Measurements from ENCODE around the gene BANP. TPM values are rescaled to one million over a fixed set of nuclear protein-coding genes. Genes with fewer than 3 reads are reported as not detected.

BANP gene
- total RNA-seq, 1 donor: 15.5 TPM

- no peak for DNase-seq (ENCODE audit: low read depth)
- TF ChIP-seq CTCF (IDR thresholded peaks at IDR 0.05; ENCODE audit: insufficient read depth, low read length): no peak
These were observed 115.7 kb downstream of the BANP start for GRCh38 chr16:88066680-88067529.

GRCh38 chr16:88067530-88068411 is 116.5 kb downstream of the BANP start:
- H3K4me3 ChIP-seq (ENCODE audit: low read depth, low read length): no peak overlapping the region
- DNase-seq (ENCODE audit: low read depth): no peak
- TF ChIP-seq CTCF (IDR thresholded peaks at IDR 0.05; ENCODE audit: insufficient read depth, low read length): no peak

More at GRCh38 chr16:88066680-88067529, 115.7 kb downstream of the BANP start:
- H3K4me3 ChIP-seq (ENCODE audit: low read depth, low read length): no peak overlapping the region

- H3K4me3 ChIP-seq (ENCODE audit: low read depth, low read length): no peak overlapping the region
- no peak for TF ChIP-seq CTCF (IDR thresholded peaks at IDR 0.05; ENCODE audit: insufficient read depth, low read length)
- DNase-seq (ENCODE audit: low read depth): no peak
These were observed 117.5 kb downstream of the BANP start for GRCh38 chr16:88068476-88069396.

GRCh38 chr16:88069397-88070168 is 118.3 kb downstream of the BANP start:
- H3K4me3 ChIP-seq (ENCODE audit: low read depth, low read length): no peak overlapping the region
- DNase-seq (ENCODE audit: low read depth): no peak
- no peak for TF ChIP-seq CTCF (IDR thresholded peaks at IDR 0.05; ENCODE audit: insufficient read depth, low read length)

- TF ChIP-seq CTCF (IDR thresholded peaks at IDR 0.05; ENCODE audit: insufficient read depth, low read length): no peak
- no peak for DNase-seq (ENCODE audit: low read depth)
- no peak overlapping the region for H3K4me3 ChIP-seq (ENCODE audit: low read depth, low read length)
These were observed 119.1 kb downstream of the BANP start for GRCh38 chr16:88070341-88070740.

All from fibroblast of the aortic adventitia (primary cell).